ENCODE data around the gene C10orf90.
A peak's percentile ranks its signal among the peaks of the same experiment; 100 is the strongest.
"Not testable (repeated sequence)": the region's sequence is repeated elsewhere in the genome, so short reads cannot be mapped to it uniquely, and the experiment has no call there.

The C10orf90 gene

GRCh38 chr10:126387931-126388911 lies 282.3 kb downstream of the C10orf90 start, which contains the start of gene ADAM12:
Gene ADAM12 (minus strand): TSS chr10:126388477. CDS start chr10:126388145, 332 bp downstream.
- no peak for DNase-seq (ENCODE audit: extremely low spot score)
- TF ChIP-seq PKNOX1 (IDR thresholded peaks at IDR 0.05) (no peak), TARDBP (IDR thresholded peaks at IDR 0.05) (no peak), HDGF (IDR thresholded peaks at IDR 0.05; ENCODE audit: borderline replicate concordance) (no peak), LEF1 (IDR thresholded peaks at IDR 0.05; ENCODE audit: borderline replicate concordance) (no peak), ARNT (IDR thresholded peaks at IDR 0.05) (no peak), SUZ12 (IDR thresholded peaks at IDR 0.05) (no peak), FOXK2 (IDR thresholded peaks at IDR 0.05) (no peak), BHLHE40 (IDR thresholded peaks at IDR 0.05; ENCODE audit: borderline replicate concordance) (no peak), ZNF384 (IDR thresholded peaks at IDR 0.05) (no peak), CTBP1 (IDR thresholded peaks at IDR 0.05; ENCODE audit: borderline replicate concordance) (no peak), FOXM1 (IDR thresholded peaks at IDR 0.05; ENCODE audit: borderline replicate concordance) (no peak), ELF4 (IDR thresholded peaks at IDR 0.05) (no peak), SP1 (IDR thresholded peaks at IDR 0.05) (no peak), FOXA1 (IDR thresholded peaks at IDR 0.05) (no peak), NFRKB (IDR thresholded peaks at IDR 0.05) (no peak), L3MBTL2 (conservative IDR thresholded peaks at IDR 0.05) (no peak)
- ChIA-PET POLR2A (interaction anchor here (0.9 to 1.7 kb wide), 2 partner anchors 129 to 189 kb away, joined by 3 to 4 read pairs; no protein-coding TSS in a partner anchor), CTCF (interaction anchor here (0.5 to 1.3 kb wide), 5 partner anchors 23 to 454 kb away, joined by 3 to 6 read pairs (median 4); no protein-coding TSS in a partner anchor)

GRCh38 chr10:126387041-126387921 lies 283.2 kb downstream of the C10orf90 start:
- ChIA-PET POLR2A (interaction anchor here (0.9 to 1.7 kb wide), 2 partner anchors 128 to 188 kb away, joined by 3 to 4 read pairs; no protein-coding TSS in a partner anchor), CTCF (interaction anchor here (0.5 to 1.3 kb wide), 5 partner anchors 24 to 453 kb away, joined by 3 to 6 read pairs (median 4); no protein-coding TSS in a partner anchor)
- no peak for TF ChIP-seq ELF4 (IDR thresholded peaks at IDR 0.05)
- TF ChIP-seq LEF1 (IDR thresholded peaks at IDR 0.05; ENCODE audit: borderline replicate concordance), result no peak
- TF ChIP-seq ARNT (IDR thresholded peaks at IDR 0.05), result no peak
- TF ChIP-seq L3MBTL2 (conservative IDR thresholded peaks at IDR 0.05), result no peak
- TF ChIP-seq FOXK2 (IDR thresholded peaks at IDR 0.05), result no peak
- no peak for TF ChIP-seq SUZ12 (IDR thresholded peaks at IDR 0.05)
- no peak for TF ChIP-seq BHLHE40 (IDR thresholded peaks at IDR 0.05; ENCODE audit: borderline replicate concordance)
- TF ChIP-seq HDGF (IDR thresholded peaks at IDR 0.05; ENCODE audit: borderline replicate concordance), result no peak
- TF ChIP-seq CTBP1 (IDR thresholded peaks at IDR 0.05; ENCODE audit: borderline replicate concordance), result no peak
- TF ChIP-seq FOXM1 (IDR thresholded peaks at IDR 0.05; ENCODE audit: borderline replicate concordance), result no peak
- TF ChIP-seq ZNF384 (IDR thresholded peaks at IDR 0.05), result no peak
- TF ChIP-seq FOXA1 (IDR thresholded peaks at IDR 0.05), result no peak
- DNase-seq (ENCODE audit: extremely low spot score), result peak; percentile 83

GRCh38 chr10:126384269-126384873 lies 286.1 kb downstream of the C10orf90 start:
- TF ChIP-seq PKNOX1 (IDR thresholded peaks at IDR 0.05), result no peak
- TF ChIP-seq CTBP1 (IDR thresholded peaks at IDR 0.05; ENCODE audit: borderline replicate concordance), result no peak
- TF ChIP-seq L3MBTL2 (conservative IDR thresholded peaks at IDR 0.05), result no peak
- no peak for TF ChIP-seq NFRKB (IDR thresholded peaks at IDR 0.05)
- no peak for TF ChIP-seq TARDBP (IDR thresholded peaks at IDR 0.05)
- no peak for TF ChIP-seq SP1 (IDR thresholded peaks at IDR 0.05)
- no peak for TF ChIP-seq FOXA1 (IDR thresholded peaks at IDR 0.05)
- TF ChIP-seq ELF4 (IDR thresholded peaks at IDR 0.05), result no peak
- TF ChIP-seq BHLHE40 (IDR thresholded peaks at IDR 0.05; ENCODE audit: borderline replicate concordance), result no peak
- no peak for TF ChIP-seq ARNT (IDR thresholded peaks at IDR 0.05)
- no peak for TF ChIP-seq HDGF (IDR thresholded peaks at IDR 0.05; ENCODE audit: borderline replicate concordance)
- no peak for TF ChIP-seq FOXM1 (IDR thresholded peaks at IDR 0.05; ENCODE audit: borderline replicate concordance)
- TF ChIP-seq ZNF384 (IDR thresholded peaks at IDR 0.05), result no peak
- TF ChIP-seq FOXK2 (IDR thresholded peaks at IDR 0.05), result no peak
- TF ChIP-seq SUZ12 (IDR thresholded peaks at IDR 0.05), result no peak
- no peak for TF ChIP-seq LEF1 (IDR thresholded peaks at IDR 0.05; ENCODE audit: borderline replicate concordance)
- POLR2A ChIA-PET, result no interaction called here
- DNase-seq (ENCODE audit: extremely low spot score), result no peak
- CTCF ChIA-PET, result interaction anchor here (0.7 kb wide), 1 partner anchor 356 kb away, joined by 3 read pairs; no protein-coding TSS in a partner anchor

- no peak for TF ChIP-seq BHLHE40 (IDR thresholded peaks at IDR 0.05; ENCODE audit: borderline replicate concordance)
- no peak for TF ChIP-seq L3MBTL2 (conservative IDR thresholded peaks at IDR 0.05)
- TF ChIP-seq SP1 (IDR thresholded peaks at IDR 0.05), result no peak
- no peak for TF ChIP-seq PKNOX1 (IDR thresholded peaks at IDR 0.05)
- no peak for TF ChIP-seq ELF4 (IDR thresholded peaks at IDR 0.05)
- TF ChIP-seq ARNT (IDR thresholded peaks at IDR 0.05), result no peak
- TF ChIP-seq FOXK2 (IDR thresholded peaks at IDR 0.05), result no peak
- no peak for TF ChIP-seq SUZ12 (IDR thresholded peaks at IDR 0.05)
- no peak for TF ChIP-seq FOXA1 (IDR thresholded peaks at IDR 0.05)
- TF ChIP-seq FOXM1 (IDR thresholded peaks at IDR 0.05; ENCODE audit: borderline replicate concordance), result no peak
- no peak for TF ChIP-seq TARDBP (IDR thresholded peaks at IDR 0.05)
- no peak for TF ChIP-seq CTBP1 (IDR thresholded peaks at IDR 0.05; ENCODE audit: borderline replicate concordance)
- TF ChIP-seq NFRKB (IDR thresholded peaks at IDR 0.05), result no peak
- TF ChIP-seq ZNF384 (IDR thresholded peaks at IDR 0.05), result no peak
- no peak for TF ChIP-seq LEF1 (IDR thresholded peaks at IDR 0.05; ENCODE audit: borderline replicate concordance)
- TF ChIP-seq HDGF (IDR thresholded peaks at IDR 0.05; ENCODE audit: borderline replicate concordance), result no peak
- no peak for DNase-seq (ENCODE audit: extremely low spot score)
- POLR2A ChIA-PET, result no interaction called here
- CTCF ChIA-PET, result no interaction called here
Observed at GRCh38 chr10:126380352-126381076, 290.0 kb downstream of the C10orf90 start.

- DNase-seq (ENCODE audit: extremely low spot score); POLR2A ChIA-PET; CTCF ChIA-PET: not testable (repeated sequence)
Observed at GRCh38 chr10:126379166-126379565, 291.3 kb downstream of the C10orf90 start.

Data from HEK293T (cell line).